Upper lobe of left lung (tissue), 6 donors: ENCODE results near the gene SLC25A48. TPM values are rescaled to one million over a fixed set of nuclear protein-coding genes. Genes with fewer than 3 reads are reported as not detected.

Experiments
- ATAC-seq, 2 donors: fragments of 200-7000 bp; cut with Tn5 transposase; one replicate each; pipeline ENCODE4 v1.9.1; 2022; ENCODE audit warnings: mild to moderate bottlenecking in 2 of 2, moderate library complexity in 2 of 2; ENCODE audit not compliant: low FRiP score in 2 of 2
- DNase-seq, 2 donors: peaks; one replicate each; pipeline ENCODE4 v3.0.0-alpha.2; 2019 to 2020
- H3K27ac ChIP-seq, 4 donors: fragments of 200-600 bp; sonication (generic); one replicate each; pipeline ENCODE4 v1.5.1; 2016 to 2019
- H3K27me3 ChIP-seq, 4 donors: fragments of 200-600 bp; sonication (generic); one replicate each; pipeline ENCODE4 v1.5.1; 2017 to 2019
- H3K36me3 ChIP-seq, 4 donors: fragments of 200-600 bp; sonication (generic); one replicate each; pipeline ENCODE4 v1.5.1; 2016 to 2019
- H3K4me1 ChIP-seq, 4 donors: fragments of 200-600 bp; sonication (generic); one replicate each; pipeline ENCODE4 v1.5.1; 2018 to 2019
- H3K4me3 ChIP-seq, 4 donors: fragments of 200-600 bp; sonication (generic); one replicate each; pipeline ENCODE4 v1.5.1; 2017 to 2019; ENCODE audit warnings: mild to moderate bottlenecking in 2 of 4, moderate library complexity in 1 of 4
- H3K9me3 ChIP-seq, 4 donors: fragments of 200-600 bp; sonication (generic); one replicate each; pipeline ENCODE4 v1.5.1; 2018 to 2019
- CTCF ChIP-seq, 6 experiments: fragments of 450-650 bp in 4 of 6; fragments of 200-600 bp in 2 of 6; sonication (generic) in 2 of 6; IDR thresholded peaks; one replicate each; pipeline ENCODE4 v1.5.1; 2016 to 2019; ENCODE audit warnings: antibody characterized with exemption in 6 of 6
- EP300 ChIP-seq, 4 donors: sonication (generic); formaldehyde crosslinking; IDR thresholded peaks; one replicate each; pipeline ENCODE4 v1.5.1; 2017; ENCODE audit warnings: antibody characterized with exemption in 4 of 4, control low read depth in 2 of 4
- POLR2A ChIP-seq, 4 donors: fragments of 450-650 bp; IDR thresholded peaks; one replicate each; pipeline ENCODE4 v1.5.1; 2016 to 2017; ENCODE audit warnings: antibody characterized with exemption in 4 of 4, mild to moderate bottlenecking in 2 of 4
- POLR2AphosphoS5 ChIP-seq, 2 donors: sonication (generic); formaldehyde crosslinking; IDR thresholded peaks; one replicate each; pipeline ENCODE4 v1.5.1; 2017; ENCODE audit warnings: antibody characterized with exemption in 2 of 2
- WGBS, 2 donors: methylation state at CpG; one replicate each; pipeline ENCODE4 v1.1.5; 2017 to 2018; 5-methylcytosine and 5-hydroxymethylcytosine counted together
- total RNA-seq, 6 donors: library from RNA; depleted of rRNA in 4 of 6; stranded (reverse); fragments of >200 nt in 4 of 6; gene quantifications; one replicate each; pipeline versions ENCODE4 v1.1.0 to v1.2.1, GENCODE V29; 2016 to 2021
- donor health status: DM: no; HTN: no; CAD: no; lungs with moderate emphysema.
- donor health status: DM: no; HTN: yes; CAD: no; lungs with severe emphysema.

Gene SLC25A48
- total RNA-seq, 6 donors from 2014 or later = not detected

DNA sequence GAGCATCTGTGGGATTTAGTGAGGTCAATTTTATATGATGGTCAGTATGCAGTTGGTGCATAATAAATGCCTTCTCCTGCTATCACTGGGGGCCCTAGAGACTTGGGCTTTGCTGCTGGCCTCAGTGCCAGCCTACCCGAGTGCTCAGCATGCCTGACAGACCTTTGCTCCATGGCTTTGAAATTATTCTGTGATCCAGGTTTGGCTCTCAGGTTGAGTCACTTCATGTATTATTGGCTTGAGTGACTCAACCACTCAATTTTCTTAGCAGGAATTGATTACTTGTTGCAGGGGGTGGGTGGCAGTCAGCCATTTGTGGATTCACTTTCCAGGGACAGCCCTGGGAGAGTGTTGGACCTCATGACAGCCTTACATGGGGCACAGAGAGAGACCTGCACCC, 13.5 kb downstream of the SLC25A48 start:
- 85 to 91% methylated on average over 1 of the region's 1 CpG for WGBS, 2 donors
- no peak for TF ChIP-seq CTCF (IDR thresholded peaks at IDR 0.05)
- no peak for TF ChIP-seq EP300 (IDR thresholded peaks at IDR 0.05)
- no peak for TF ChIP-seq POLR2AphosphoS5 (IDR thresholded peaks at IDR 0.05)
- no peak for TF ChIP-seq POLR2A (IDR thresholded peaks at IDR 0.05)

GRCh38 chr5:135850231-135850630, 15.8 kb downstream of the SLC25A48 start:
- DNase-seq (no peak), ATAC-seq (no peak)
- WGBS, 2 donors = 90 to 92% methylated on average over 5 to 9 of the region's 9 CpGs

More for the DNA sequence above, 13.5 kb downstream of the SLC25A48 start:
- no peaks in the 10 kb centered on the region for H3K9me3 ChIP-seq
- no peak overlapping the region for H3K4me3 ChIP-seq
- no peaks in the 10 kb centered on the region for H3K36me3 ChIP-seq
- no peaks in the 10 kb centered on the region for H3K27me3 ChIP-seq
- H3K27ac ChIP-seq = no peak overlapping the region
- DNase-seq (no peak), ATAC-seq (no peak)
- H3K4me1 ChIP-seq = no peaks in the 10 kb centered on the region

DNA sequence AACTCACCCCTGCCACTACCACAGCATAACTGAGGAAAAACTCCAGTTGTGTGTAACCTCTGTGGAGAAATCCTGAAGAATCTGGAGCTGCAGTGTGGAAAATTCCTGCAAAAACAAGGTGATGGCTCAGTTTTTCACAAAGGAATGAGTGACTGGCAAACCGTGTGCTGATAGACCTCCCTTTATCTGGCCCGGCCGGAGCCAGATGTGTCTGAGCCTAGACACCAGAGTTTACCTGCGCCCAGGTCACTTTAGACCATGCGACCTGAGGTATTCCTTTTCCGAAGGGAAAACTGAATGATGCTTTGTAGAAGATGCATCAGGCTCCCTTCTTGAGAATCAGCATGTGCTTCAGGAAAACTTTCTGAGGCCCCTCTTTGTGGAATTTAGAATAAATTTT, 16.2 kb downstream of the SLC25A48 start:
- DNase-seq (no peak), ATAC-seq (no peak)
- Histone ChIP-seq H3K36me3 (no peaks in the 10 kb centered on the region), H3K9me3 (no peaks in the 10 kb centered on the region), H3K27me3 (no peaks in the 10 kb centered on the region), H3K4me1 (no peaks in the 10 kb centered on the region), H3K27ac (no peak overlapping the region), H3K4me3 (no peak overlapping the region)
- 84 to 94% methylated on average over 6 of the region's 6 CpGs for WGBS, 2 donors
- no peak for TF ChIP-seq EP300 (IDR thresholded peaks at IDR 0.05)
- no peak for TF ChIP-seq POLR2A (IDR thresholded peaks at IDR 0.05)
- no peak for TF ChIP-seq CTCF (IDR thresholded peaks at IDR 0.05)
- TF ChIP-seq POLR2AphosphoS5 (IDR thresholded peaks at IDR 0.05) = no peak

More at GRCh38 chr5:135850231-135850630, 15.8 kb downstream of the SLC25A48 start:
- no peak overlapping the region for H3K4me3 ChIP-seq
- no peaks in the 10 kb centered on the region for H3K9me3 ChIP-seq
- no peak overlapping the region for H3K27ac ChIP-seq
- no peak for TF ChIP-seq EP300 (IDR thresholded peaks at IDR 0.05)
- no peak for TF ChIP-seq POLR2A (IDR thresholded peaks at IDR 0.05)
- TF ChIP-seq POLR2AphosphoS5 (IDR thresholded peaks at IDR 0.05) = no peak
- TF ChIP-seq CTCF (IDR thresholded peaks at IDR 0.05) = no peak
- H3K4me1 ChIP-seq = no peaks in the 10 kb centered on the region
- no peaks in the 10 kb centered on the region for H3K36me3 ChIP-seq
- H3K27me3 ChIP-seq = no peaks in the 10 kb centered on the region

GRCh38 chr5:135851186-135851914, 16.9 kb downstream of the SLC25A48 start:
- TF ChIP-seq POLR2A (IDR thresholded peaks at IDR 0.05) (no peak), CTCF (IDR thresholded peaks at IDR 0.05) (no peak), POLR2AphosphoS5 (IDR thresholded peaks at IDR 0.05) (no peak), EP300 (IDR thresholded peaks at IDR 0.05) (no peak)
- no peak for DNase-seq
- Histone ChIP-seq H3K4me1 (no peaks in the 10 kb centered on the region), H3K27ac (no peak overlapping the region), H3K27me3 (no peaks in the 10 kb centered on the region), H3K9me3 (no peaks in the 10 kb centered on the region), H3K4me3 (no peak overlapping the region), H3K36me3 (no peaks in the 10 kb centered on the region)
- no peak for ATAC-seq
- WGBS, 2 donors = 85 to 86% methylated on average over 23 to 24 of the region's 24 CpGs
